ENCODE results near the gene B4GALNT2. TPM values are rescaled to one million over a fixed set of nuclear protein-coding genes. Genes with fewer than 3 reads are reported as not detected.

Gene B4GALNT2
- total RNA-seq, 1 experiment from 2014 or later, result not detected

GRCh38 chr17:49112936-49113335 is 19.6 kb upstream of the B4GALNT2 start:
- BruUV-seq (replicated peaks), result no TSS peak
- Histone ChIP-seq H3K27ac (ENCODE audit: low read depth, low read length, poor library complexity, severe bottlenecking) (no peak overlapping the region), H3K4me1 (ENCODE audit: insufficient read depth, low read length, poor library complexity, severe bottlenecking) (peaks cover 6% of the 10 kb centered on the region), H3K36me3 (ENCODE audit: insufficient read depth, low read length, poor library complexity, severe bottlenecking) (no peaks in the 10 kb centered on the region), H3K9me3 (ENCODE audit: low read depth, low read length, poor library complexity, severe bottlenecking) (no peaks in the 10 kb centered on the region), H3K27me3 (replicated peaks; ENCODE audit: insufficient read depth, low read depth, low read length, poor library complexity) (no peaks in the 10 kb centered on the region), H3K4me3 (ENCODE audit: low read depth, low read length, poor library complexity, severe bottlenecking) (no peak overlapping the region)
- DNase-seq (ENCODE audit: low spot score), result no peak
- intact Hi-C loops (cut with micrococcal nuclease; ENCODE audit: unreplicated experiment), result no loop called here
- CTCF ChIA-PET, result no interaction called here
- POLR2A ChIA-PET (ENCODE audit: low non-redundant PET), result no interaction called here
- TF ChIP-seq CTCF (conservative IDR thresholded peaks at IDR 0.05; ENCODE audit: low read depth, low read length) (no peak), EZH2 (IDR thresholded peaks at IDR 0.05; ENCODE audit: borderline replicate concordance, low read depth, low read length, poor library complexity, severe bottlenecking) (no peak)

- DNase-seq (ENCODE audit: low spot score), result no peak
- no peaks in the 10 kb centered on the region for H3K27me3 ChIP-seq (replicated peaks; ENCODE audit: insufficient read depth, low read depth, low read length, poor library complexity)
- H3K4me1 ChIP-seq (ENCODE audit: insufficient read depth, low read length, poor library complexity, severe bottlenecking), result no peaks in the 10 kb centered on the region
- H3K27ac ChIP-seq (ENCODE audit: low read depth, low read length, poor library complexity, severe bottlenecking), result no peak overlapping the region
- CTCF ChIA-PET, result no interaction called here
- no peak for TF ChIP-seq CTCF (conservative IDR thresholded peaks at IDR 0.05; ENCODE audit: low read depth, low read length)
- no peak for TF ChIP-seq EZH2 (IDR thresholded peaks at IDR 0.05; ENCODE audit: borderline replicate concordance, low read depth, low read length, poor library complexity, severe bottlenecking)
- H3K4me3 ChIP-seq (ENCODE audit: low read depth, low read length, poor library complexity, severe bottlenecking), result no peak overlapping the region
- no TSS peak for BruUV-seq (replicated peaks)
- POLR2A ChIA-PET (ENCODE audit: low non-redundant PET), result no interaction called here
- no peaks in the 10 kb centered on the region for H3K9me3 ChIP-seq (ENCODE audit: low read depth, low read length, poor library complexity, severe bottlenecking)
- intact Hi-C loops (cut with micrococcal nuclease; ENCODE audit: unreplicated experiment), result no loop called here
- no peaks in the 10 kb centered on the region for H3K36me3 ChIP-seq (ENCODE audit: insufficient read depth, low read length, poor library complexity, severe bottlenecking)
These were observed 17.9 kb upstream of the B4GALNT2 start for GRCh38 chr17:49114703-49115102.

- peaks cover 7% of the 10 kb centered on the region for H3K9me3 ChIP-seq (ENCODE audit: low read depth, low read length, poor library complexity, severe bottlenecking)
- ChIA-PET POLR2A (ENCODE audit: low non-redundant PET) (no interaction called here), CTCF (no interaction called here)
- DNase-seq (ENCODE audit: low spot score), result no peak
- no peaks in the 10 kb centered on the region for H3K27me3 ChIP-seq (replicated peaks; ENCODE audit: insufficient read depth, low read depth, low read length, poor library complexity)
- H3K36me3 ChIP-seq (ENCODE audit: insufficient read depth, low read length, poor library complexity, severe bottlenecking), result no peaks in the 10 kb centered on the region
- intact Hi-C loops (cut with micrococcal nuclease; ENCODE audit: unreplicated experiment), result no loop called here
- TF ChIP-seq CTCF (conservative IDR thresholded peaks at IDR 0.05; ENCODE audit: low read depth, low read length) (no peak), EZH2 (IDR thresholded peaks at IDR 0.05; ENCODE audit: borderline replicate concordance, low read depth, low read length, poor library complexity, severe bottlenecking) (no peak)
- BruUV-seq (replicated peaks), result no TSS peak
- H3K4me1 ChIP-seq (ENCODE audit: insufficient read depth, low read length, poor library complexity, severe bottlenecking), result no peaks in the 10 kb centered on the region
- no peak overlapping the region for H3K27ac ChIP-seq (ENCODE audit: low read depth, low read length, poor library complexity, severe bottlenecking)
- no peak overlapping the region for H3K4me3 ChIP-seq (ENCODE audit: low read depth, low read length, poor library complexity, severe bottlenecking)
These were observed 14.9 kb upstream of the B4GALNT2 start for GRCh38 chr17:49117587-49118230.
